Liver (tissue), 3 donors: ENCODE results near the gene LMOD1.

Experiments
- ATF3 ChIP-seq: IDR thresholded peaks from 2 replicates; pipeline ENCODE4 v1.6.1; 2016; ENCODE audit warnings: antibody characterized with exemption
- CTCF ChIP-seq: fragments of 150-350 bp; IDR thresholded peaks from 2 replicates; pipeline ENCODE4 v1.5.1; 2017; ENCODE audit warnings: improper control_type of control experiment, low read depth, low read length; ENCODE audit not compliant: missing input control
- EGR1 ChIP-seq, 2 donors: IDR thresholded peaks; 2 replicates each; pipeline ENCODE4 v1.6.1; 2016 to 2018; ENCODE audit warnings: antibody characterized with exemption in 2 of 2, low read depth in 2 of 2
- GABPA ChIP-seq, 2 donors: IDR thresholded peaks in 1 of 2; conservative IDR thresholded peaks in 1 of 2; 2 replicates each; pipeline ENCODE4 v1.6.1; 2016; ENCODE audit warnings: antibody characterized with exemption in 2 of 2, mild to moderate bottlenecking in 1 of 2, moderate library complexity in 1 of 2
- JUND ChIP-seq, 2 donors: IDR thresholded peaks; 2 replicates each; pipeline ENCODE4 v1.6.1; 2016; ENCODE audit warnings: antibody characterized with exemption in 2 of 2
- MAX ChIP-seq: IDR thresholded peaks from 2 replicates; pipeline ENCODE4 v1.6.1; 2016; ENCODE audit warnings: antibody characterized with exemption
- RAD21 ChIP-seq, 2 donors: IDR thresholded peaks; 2 replicates each; pipeline ENCODE4 v1.6.1; 2016; ENCODE audit warnings: antibody characterized with exemption in 2 of 2, mild to moderate bottlenecking in 2 of 2
- YY1 ChIP-seq: IDR thresholded peaks from 2 replicates; pipeline ENCODE4 v1.6.1; 2016; ENCODE audit warnings: antibody characterized with exemption, mild to moderate bottlenecking
- donor health status: healthy.
- donor health status: healthy.

GRCh38 chr1:201887116-201887866, 59.1 kb downstream of the LMOD1 start:
- TF ChIP-seq CTCF (no peak), GABPA (IDR thresholded peaks at IDR 0.05 in 1 of 2, conservative IDR thresholded peaks at IDR 0.05 in 1 of 2) (no peak), JUND (IDR thresholded peaks at IDR 0.05) (no peak), ATF3 (no peak), EGR1 (IDR thresholded peaks at IDR 0.05; ENCODE audit: low read depth in 2 of 2) (no peak), RAD21 (IDR thresholded peaks at IDR 0.05) (no peak), YY1 (no peak), MAX (no peak)
